ENCODE data around the gene DPH6. TPM values are rescaled to one million over a fixed set of nuclear protein-coding genes. Genes with fewer than 3 reads are reported as not detected.

The DPH6 gene
- total RNA-seq, 4 donors from 2014 or later, result 17.0 to 41.3 (median 26.0) TPM

- Histone ChIP-seq H3K27me3 (no peaks in the 10 kb centered on the region), H3K9me3 (no peaks in the 10 kb centered on the region), H3K4me1 (no peaks in the 10 kb centered on the region), H3K36me3 (no peaks in the 10 kb centered on the region), H3K27ac (no peak overlapping the region), H3K4me3 (no peak overlapping the region)
- no peak for DNase-seq
- no peak for TF ChIP-seq CTCF (IDR thresholded peaks at IDR 0.05)
- no peak for TF ChIP-seq POLR2A (IDR thresholded peaks at IDR 0.05)
Observed at GRCh38 chr15:35471024-35471423, 74.9 kb downstream of the DPH6 start.

GRCh38 chr15:35470441-35470840, 75.5 kb downstream of the DPH6 start:
- DNase-seq, result no peak
- Histone ChIP-seq H3K4me3 (no peak overlapping the region), H3K4me1 (no peaks in the 10 kb centered on the region), H3K27ac (no peak overlapping the region), H3K36me3 (no peaks in the 10 kb centered on the region), H3K9me3 (no peaks in the 10 kb centered on the region), H3K27me3 (no peaks in the 10 kb centered on the region)
- TF ChIP-seq POLR2A (IDR thresholded peaks at IDR 0.05), result no peak
- TF ChIP-seq CTCF (IDR thresholded peaks at IDR 0.05), result no peak

- H3K27ac ChIP-seq, result no peak overlapping the region
- no peaks in the 10 kb centered on the region for H3K27me3 ChIP-seq
- H3K36me3 ChIP-seq, result no peaks in the 10 kb centered on the region
- no peaks in the 10 kb centered on the region for H3K9me3 ChIP-seq
- H3K4me3 ChIP-seq, result no peak overlapping the region
- H3K4me1 ChIP-seq, result no peaks in the 10 kb centered on the region
- no peak for DNase-seq
- no peak for TF ChIP-seq POLR2A (IDR thresholded peaks at IDR 0.05)
Observed at GRCh38 chr15:35466476-35466875, 79.5 kb downstream of the DPH6 start.

GRCh38 chr15:35465783-35466182, 80.2 kb downstream of the DPH6 start:
- no peak for DNase-seq
- Histone ChIP-seq H3K27me3 (no peaks in the 10 kb centered on the region), H3K4me1 (no peaks in the 10 kb centered on the region), H3K27ac (no peak overlapping the region), H3K4me3 (no peak overlapping the region), H3K9me3 (no peaks in the 10 kb centered on the region), H3K36me3 (no peaks in the 10 kb centered on the region)
- TF ChIP-seq POLR2A (IDR thresholded peaks at IDR 0.05) (no peak), CTCF (IDR thresholded peaks at IDR 0.05) (no peak)

- Histone ChIP-seq H3K36me3 (no peaks in the 10 kb centered on the region), H3K9me3 (no peaks in the 10 kb centered on the region), H3K4me3 (no peak overlapping the region), H3K27ac (no peak overlapping the region), H3K4me1 (no peaks in the 10 kb centered on the region), H3K27me3 (no peaks in the 10 kb centered on the region)
- DNase-seq, result no peak
- TF ChIP-seq POLR2A (IDR thresholded peaks at IDR 0.05) (no peak), CTCF (IDR thresholded peaks at IDR 0.05) (no peak)
Observed at GRCh38 chr15:35460616-35461015, 85.3 kb downstream of the DPH6 start.

- Histone ChIP-seq H3K27ac (no peak overlapping the region), H3K27me3 (no peaks in the 10 kb centered on the region), H3K4me1 (no peaks in the 10 kb centered on the region), H3K4me3 (no peak overlapping the region), H3K9me3 (no peaks in the 10 kb centered on the region), H3K36me3 (no peaks in the 10 kb centered on the region)
- DNase-seq, result no peak
- TF ChIP-seq CTCF (IDR thresholded peaks at IDR 0.05) (no peak), POLR2A (IDR thresholded peaks at IDR 0.05) (no peak)
Observed at GRCh38 chr15:35458176-35458856, 87.6 kb downstream of the DPH6 start.

Data from Peyer's patch (tissue), 4 donors.